ENCODE data around the gene BCHE. TPM values are rescaled to one million over a fixed set of nuclear protein-coding genes. Genes with fewer than 3 reads are reported as not detected.

Gene BCHE
- polyA plus RNA-seq, 2 of the 4 experiments (the other 2 are of a cell fraction), result 2.8 to 5.5 TPM

- TF ChIP-seq CHD2 (IDR thresholded peaks at IDR 0.05; ENCODE audit: low read length, partially characterized antibody), result no peak
- no peak for TF ChIP-seq ZFP36 (IDR thresholded peaks at IDR 0.05; ENCODE audit: borderline replicate concordance, partially characterized antibody)
Observed at GRCh38 chr3:165744025-165744424, 93.2 kb downstream of the BCHE start (continued).

DNA sequence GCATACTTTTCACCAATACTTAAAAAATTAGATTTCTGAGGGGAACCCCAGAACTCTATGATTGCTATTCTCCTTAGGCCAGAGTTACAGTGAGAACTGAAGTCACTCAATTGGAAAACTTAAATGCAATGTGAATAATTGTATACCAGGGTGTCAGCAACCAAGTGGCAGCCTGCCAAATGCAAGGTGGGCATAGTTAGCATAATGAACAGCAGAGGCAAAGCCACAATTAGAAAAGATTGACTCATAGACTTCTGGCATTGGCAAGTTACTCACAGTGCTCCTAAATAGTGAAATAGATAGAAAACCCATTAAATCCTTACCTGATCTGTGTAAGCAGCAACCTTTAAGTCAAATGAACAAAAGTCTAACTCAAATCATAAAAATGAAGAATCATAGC lies 94.9 kb downstream of the BCHE start:
- TF ChIP-seq NR3C1 (IDR thresholded peaks at IDR 0.05) (no peak), KDM1A (IDR thresholded peaks at IDR 0.05; ENCODE audit: low read depth) (no peak), NFE2L2 (conservative IDR thresholded peaks at IDR 0.05; ENCODE audit: low read length) (no peak), ZC3H11A (IDR thresholded peaks at IDR 0.05) (no peak), FOXS1 (CRISPR knock-in tag; IDR thresholded peaks at IDR 0.05) (no peak), RCOR1 (IDR thresholded peaks at IDR 0.05; ENCODE audit: low read depth, low read length) (no peak), RARB (CRISPR knock-in tag; IDR thresholded peaks at IDR 0.05) (no peak), TP53 (CRISPR knock-in tag; IDR thresholded peaks at IDR 0.05) (no peak), FOSB (CRISPR knock-in tag; IDR thresholded peaks at IDR 0.05) (no peak), RFX5 (IDR thresholded peaks at IDR 0.05) (no peak), HOXA7 (CRISPR knock-in tag; IDR thresholded peaks at IDR 0.05) (no peak), POLR2A (IDR thresholded peaks at IDR 0.05; ENCODE audit: low read length) (no peak), CEBPB (IDR thresholded peaks at IDR 0.05) (no peak)
- Histone ChIP-seq H3K4me2 (no peak overlapping the region), H3K4me3 (no peak overlapping the region), H3K9me3 (no peaks in the 10 kb centered on the region), H3K4me1 (no peaks in the 10 kb centered on the region), H3K27ac (no peak overlapping the region)
- FAIRE-seq (no peak), DNase-seq (ENCODE audit: low read depth in 1 of 2, low spot score in 1 of 2) (no peak), ATAC-seq (no peak)
- ChIA-PET POLR2A (no interaction called here), CTCF (no interaction called here)

- no peaks in the 10 kb centered on the region for H3K4me1 ChIP-seq
- H3K4me3 ChIP-seq, result no peak overlapping the region
- FAIRE-seq (no peak), ATAC-seq (no peak), DNase-seq (ENCODE audit: low read depth in 1 of 2, low spot score in 1 of 2) (no peak)
- TF ChIP-seq BHLHE40 (IDR thresholded peaks at IDR 0.05; ENCODE audit: low read depth, low read length), result no peak
- ChIA-PET POLR2A (no interaction called here), CTCF (no interaction called here)
- no peak overlapping the region for H3K4me2 ChIP-seq
- 47% methylated on average over 4 of the region's 4 CpGs for WGBS (ENCODE audit: missing lambda C conversion rate)
- H3K27ac ChIP-seq, result no peak overlapping the region
- no peaks in the 10 kb centered on the region for H3K9me3 ChIP-seq
Observed at GRCh38 chr3:165729756-165730155, 107.5 kb downstream of the BCHE start.

DNA sequence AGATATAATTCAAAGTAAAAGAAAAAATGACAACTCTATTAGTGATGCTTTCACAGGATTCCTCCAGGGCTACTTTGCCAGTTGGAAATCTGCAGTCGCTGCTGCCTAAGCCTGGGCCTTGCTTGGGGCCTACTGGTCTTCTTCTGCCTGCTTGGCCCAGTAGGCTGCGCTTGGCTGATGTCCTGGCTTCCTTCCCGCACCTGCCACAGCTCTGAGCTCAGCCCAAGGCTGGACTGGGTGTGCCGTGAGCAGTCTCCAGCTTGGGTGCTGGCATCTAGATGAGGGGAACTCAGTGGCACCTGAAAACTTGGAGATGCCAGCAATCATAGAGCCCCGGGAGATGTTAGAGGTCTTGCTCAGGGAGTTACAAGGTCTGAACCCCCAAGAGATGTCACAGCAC lies 108.3 kb downstream of the BCHE start:
- no peaks in the 10 kb centered on the region for H3K9me3 ChIP-seq
- no peak overlapping the region for H3K27ac ChIP-seq
- ATAC-seq (no peak), DNase-seq (ENCODE audit: low read depth in 1 of 2, low spot score in 1 of 2) (no peak), FAIRE-seq (no peak)
- H3K4me3 ChIP-seq, result no peak overlapping the region
- ChIA-PET POLR2A (no interaction called here), CTCF (no interaction called here)
- H3K4me2 ChIP-seq, result no peak overlapping the region
- no peaks in the 10 kb centered on the region for H3K4me1 ChIP-seq
- WGBS (ENCODE audit: missing lambda C conversion rate), result 55% methylated on average over 5 of the region's 5 CpGs
- no peak for TF ChIP-seq FOXS1 (CRISPR knock-in tag; IDR thresholded peaks at IDR 0.05)
- no peak for TF ChIP-seq RFX5 (IDR thresholded peaks at IDR 0.05)

- DNase-seq (ENCODE audit: low read depth in 1 of 2, low spot score in 1 of 2) (no peak), ATAC-seq (no peak), FAIRE-seq (no peak)
- TF ChIP-seq PHF8 (IDR thresholded peaks at IDR 0.05; ENCODE audit: borderline replicate concordance, low read depth), result no peak
- no peak for TF ChIP-seq HOXA7 (CRISPR knock-in tag; IDR thresholded peaks at IDR 0.05)
- no peak for TF ChIP-seq MAZ (IDR thresholded peaks at IDR 0.05; ENCODE audit: borderline replicate concordance, low read depth, low read length)
- TF ChIP-seq PBX3 (IDR thresholded peaks at IDR 0.05), result no peak
- no peak for TF ChIP-seq CBX2 (IDR thresholded peaks at IDR 0.05; ENCODE audit: borderline replicate concordance, low read depth)
- no peak for TF ChIP-seq KDM1A (IDR thresholded peaks at IDR 0.05; ENCODE audit: low read depth)
- no peak for TF ChIP-seq HOXB5 (CRISPR knock-in tag; IDR thresholded peaks at IDR 0.05)
- no peak for TF ChIP-seq CHD4 (IDR thresholded peaks at IDR 0.05; ENCODE audit: borderline replicate concordance)
- TF ChIP-seq HOXB13 (CRISPR knock-in tag; IDR thresholded peaks at IDR 0.05; ENCODE audit: low read depth), result no peak
- no peak for TF ChIP-seq RNF2 (IDR thresholded peaks at IDR 0.05; ENCODE audit: borderline replicate concordance, low read depth)
- TF ChIP-seq ZSCAN20 (CRISPR knock-in tag; IDR thresholded peaks at IDR 0.05), result no peak
- no peak for TF ChIP-seq JUN (IDR thresholded peaks at IDR 0.05)
- TF ChIP-seq HDAC2 (IDR thresholded peaks at IDR 0.05), result no peak
- no peak for TF ChIP-seq RCOR1 (IDR thresholded peaks at IDR 0.05; ENCODE audit: low read depth, low read length)
- 55% methylated on average over 2 of the region's 2 CpGs for WGBS (ENCODE audit: missing lambda C conversion rate)
- H3K4me1 ChIP-seq, result no peaks in the 10 kb centered on the region
- no peak overlapping the region for H3K4me2 ChIP-seq
- no peaks in the 10 kb centered on the region for H3K9me3 ChIP-seq
- ChIA-PET CTCF (no interaction called here), POLR2A (no interaction called here)
- H3K4me3 ChIP-seq, result no peak overlapping the region
- no peak overlapping the region for H3K27ac ChIP-seq
Observed at GRCh38 chr3:165725296-165725695, 111.9 kb downstream of the BCHE start.
